Testis (tissue), 3 donors: ENCODE results near the gene KCNJ18. TPM values are rescaled to one million over a fixed set of nuclear protein-coding genes. Genes with fewer than 3 reads are reported as not detected.
"Not testable (repeated sequence)": the region's sequence is repeated elsewhere in the genome, so short reads cannot be mapped to it uniquely, and the experiment has no call there.

Experiments used
- DNase-seq: peaks from one replicate; pipeline ENCODE4 v3.0.0-alpha.2; 2019
- H3K27ac ChIP-seq, 2 donors: fragments of 200-600 bp; sonication (generic); one replicate each; pipeline ENCODE4 v1.5.1; 2019
- H3K27me3 ChIP-seq: fragments of 200-600 bp; sonication (generic); one replicate; pipeline ENCODE4 v1.5.1; 2019
- H3K36me3 ChIP-seq: fragments of 200-600 bp; sonication (generic); one replicate; pipeline ENCODE4 v1.5.1; 2017; ENCODE audit warnings: low read depth; ENCODE audit errors: missing control alignments
- H3K4me1 ChIP-seq: fragments of 200-600 bp; sonication (generic); one replicate; pipeline ENCODE4 v1.5.1; 2019
- H3K4me3 ChIP-seq, 2 donors: fragments of 200-600 bp; sonication (generic); one replicate each; pipeline ENCODE4 v1.5.1; 2017 to 2019
- H3K9me3 ChIP-seq: fragments of 200-600 bp; sonication (generic); one replicate; pipeline ENCODE4 v1.5.1; 2017
- CTCF ChIP-seq, 3 experiments: fragments of 450-650 bp in 2 of 3; fragments of 200-600 bp in 1 of 3; sonication (generic) in 1 of 3; IDR thresholded peaks; one replicate each; pipeline ENCODE4 v1.5.1; 2016 to 2019; ENCODE audit warnings: antibody characterized with exemption in 3 of 3, mild to moderate bottlenecking in 2 of 3, moderate library complexity in 1 of 3
- POLR2A ChIP-seq: fragments of 450-650 bp; IDR thresholded peaks from one replicate; pipeline ENCODE4 v1.6.1; 2017; ENCODE audit warnings: antibody characterized with exemption, mild to moderate bottlenecking, moderate library complexity
- WGBS, 2 donors: methylation state at CpG; one replicate each; pipeline ENCODE4 v1.1.5; 2018; 5-methylcytosine and 5-hydroxymethylcytosine counted together
- intact Hi-C: fragments of 100-400 bp; cut with DNase I; formaldehyde crosslinking; loops from one replicate; pipeline ENCODE4 v1.15.1; 2023; ENCODE audit warnings: low total_unique reads
- polyA plus RNA-seq: library from polyadenylated mRNA; stranded (reverse); fragments of 350-450 nt; fragmentation: Illumina TruSeq; extraction: RNeasy Lipid Tissue Mini Kit (QIAGEN cat#74804); gene quantifications from one replicate; pipeline ENCODE4 v1.2.3, GENCODE V29; 2014; ENCODE audit warnings: low read depth, low replicate concordance; ENCODE audit not compliant: insufficient read depth
- total RNA-seq, 2 donors: library from RNA; depleted of rRNA; stranded (reverse); fragments of >200 nt; gene quantifications; one replicate each; pipeline ENCODE4 v1.2.3, GENCODE V29; 2016

Gene KCNJ18
- total and polyA plus RNA-seq, 3 donors from 2014 or later: 0.55 to 1.0 (median 0.68) TPM

GRCh38 chr17:21733931-21734330 lies 41.6 kb downstream of the KCNJ18 start:
- intact Hi-C loops: not testable (repeated sequence)
- WGBS, 2 donors: 87 to 90% methylated on average over 3 of the region's 3 CpGs

GRCh38 chr17:21735814-21736213 lies 43.5 kb downstream of the KCNJ18 start:
- H3K36me3 ChIP-seq, H3K27ac ChIP-seq, H3K27me3 ChIP-seq, H3K4me3 ChIP-seq, DNase-seq, H3K9me3 ChIP-seq, intact Hi-C loops, H3K4me1 ChIP-seq: not testable (repeated sequence)
- 87 to 89% methylated on average over 4 of the region's 4 CpGs for WGBS, 2 donors

More at GRCh38 chr17:21733931-21734330, 41.6 kb downstream of the KCNJ18 start:
- not testable (repeated sequence) for H3K9me3 ChIP-seq, H3K4me3 ChIP-seq, H3K4me1 ChIP-seq, H3K36me3 ChIP-seq, DNase-seq, H3K27me3 ChIP-seq, H3K27ac ChIP-seq

GRCh38 chr17:21737015-21737580 lies 44.8 kb downstream of the KCNJ18 start:
- H3K27ac ChIP-seq, H3K4me3 ChIP-seq, H3K36me3 ChIP-seq, intact Hi-C loops, H3K27me3 ChIP-seq, H3K9me3 ChIP-seq, H3K4me1 ChIP-seq, DNase-seq: not testable (repeated sequence)
- WGBS, 2 donors: 73 to 82% methylated on average over 20 to 22 of the region's 23 CpGs

GRCh38 chr17:21738241-21738640 lies 45.9 kb downstream of the KCNJ18 start:
- H3K27ac ChIP-seq, DNase-seq, intact Hi-C loops, H3K4me1 ChIP-seq, H3K27me3 ChIP-seq, H3K9me3 ChIP-seq, H3K4me3 ChIP-seq, H3K36me3 ChIP-seq: not testable (repeated sequence)
- WGBS, 2 donors: 70 to 89% methylated on average over 2 of the region's 4 CpGs

- intact Hi-C loops, H3K4me3 ChIP-seq, H3K9me3 ChIP-seq, DNase-seq, H3K27me3 ChIP-seq, H3K36me3 ChIP-seq, H3K4me1 ChIP-seq, H3K27ac ChIP-seq: not testable (repeated sequence)
- 82 to 89% methylated on average over 3 of the region's 8 CpGs for WGBS, 2 donors
Measured at GRCh38 chr17:21738877-21739474, 46.7 kb downstream of the KCNJ18 start.

GRCh38 chr17:21739485-21739884 lies 47.2 kb downstream of the KCNJ18 start:
- intact Hi-C loops, H3K4me1 ChIP-seq, DNase-seq, H3K4me3 ChIP-seq, H3K9me3 ChIP-seq, H3K27ac ChIP-seq, H3K36me3 ChIP-seq, H3K27me3 ChIP-seq: not testable (repeated sequence)
- 60 to 67% methylated on average over 1 to 5 of the region's 7 CpGs for WGBS, 2 donors

GRCh38 chr17:21740836-21741235 lies 48.5 kb downstream of the KCNJ18 start:
- DNase-seq: peak; percentile 56
- 68% methylated on average over 5 of the region's 7 CpGs; no CpG with 5 or more reads in 1 of the 2 donors for WGBS, 2 donors
- H3K27me3 ChIP-seq: not testable (repeated sequence)

GRCh38 chr17:21741520-21741919 lies 49.2 kb downstream of the KCNJ18 start:
- no CpG with 5 or more reads among the region's 6 CpGs for WGBS, 2 donors
- not testable (repeated sequence) for DNase-seq

More at GRCh38 chr17:21740836-21741235, 48.5 kb downstream of the KCNJ18 start:
- H3K4me3 ChIP-seq, H3K27ac ChIP-seq, intact Hi-C loops, H3K4me1 ChIP-seq, H3K36me3 ChIP-seq, H3K9me3 ChIP-seq: not testable (repeated sequence)

GRCh38 chr17:21742326-21742725 lies 50.0 kb downstream of the KCNJ18 start:
- no peaks in the 10 kb centered on the region for H3K36me3 ChIP-seq
- intact Hi-C loops: no loop called here
- TF ChIP-seq CTCF (IDR thresholded peaks at IDR 0.05) (no peak), POLR2A (no peak)
- no peaks in the 10 kb centered on the region for H3K4me1 ChIP-seq
- H3K9me3 ChIP-seq: no peaks in the 10 kb centered on the region
- no peak for DNase-seq
- H3K27me3 ChIP-seq: no peaks in the 10 kb centered on the region
- WGBS, 2 donors: 67 to 70% methylated on average over 9 to 13 of the region's 13 CpGs
- H3K27ac ChIP-seq: no peak overlapping the region
- no peak overlapping the region for H3K4me3 ChIP-seq

More at GRCh38 chr17:21741520-21741919, 49.2 kb downstream of the KCNJ18 start:
- H3K36me3 ChIP-seq, intact Hi-C loops, H3K4me3 ChIP-seq, H3K27ac ChIP-seq, H3K4me1 ChIP-seq, H3K9me3 ChIP-seq, H3K27me3 ChIP-seq: not testable (repeated sequence)

- H3K27me3 ChIP-seq, H3K27ac ChIP-seq, H3K4me1 ChIP-seq, H3K4me3 ChIP-seq, DNase-seq, H3K36me3 ChIP-seq, intact Hi-C loops, H3K9me3 ChIP-seq: not testable (repeated sequence)
- WGBS, 2 donors: 38 to 60% methylated on average over 1 to 3 of the region's 3 CpGs
Measured at GRCh38 chr17:21744151-21744550, 51.8 kb downstream of the KCNJ18 start.

GRCh38 chr17:21744621-21745020 lies 52.3 kb downstream of the KCNJ18 start:
- WGBS, 2 donors: no CpG with 5 or more reads among the region's 9 CpGs

More at GRCh38 chr17:21744621-21745020, 52.3 kb downstream of the KCNJ18 start:
- DNase-seq, H3K9me3 ChIP-seq, intact Hi-C loops, H3K36me3 ChIP-seq, H3K4me1 ChIP-seq, H3K27ac ChIP-seq, H3K27me3 ChIP-seq, H3K4me3 ChIP-seq: not testable (repeated sequence)
